Stimulated activated CD4-positive, alpha-beta T cell treated with anti-CD3 and anti-CD28 coated beads, Interleukin-12 subunit alpha, Interleukin-12 subunit beta, amount 100 ng/mL, for 4 hours (primary cell): Measurements from ENCODE around the gene CDH7.

ENCODE experiments used
- DNase-seq: peaks from one replicate; pipeline ENCODE4 v3.0.0-alpha.2; 2020

The CDH7 gene, protein sequence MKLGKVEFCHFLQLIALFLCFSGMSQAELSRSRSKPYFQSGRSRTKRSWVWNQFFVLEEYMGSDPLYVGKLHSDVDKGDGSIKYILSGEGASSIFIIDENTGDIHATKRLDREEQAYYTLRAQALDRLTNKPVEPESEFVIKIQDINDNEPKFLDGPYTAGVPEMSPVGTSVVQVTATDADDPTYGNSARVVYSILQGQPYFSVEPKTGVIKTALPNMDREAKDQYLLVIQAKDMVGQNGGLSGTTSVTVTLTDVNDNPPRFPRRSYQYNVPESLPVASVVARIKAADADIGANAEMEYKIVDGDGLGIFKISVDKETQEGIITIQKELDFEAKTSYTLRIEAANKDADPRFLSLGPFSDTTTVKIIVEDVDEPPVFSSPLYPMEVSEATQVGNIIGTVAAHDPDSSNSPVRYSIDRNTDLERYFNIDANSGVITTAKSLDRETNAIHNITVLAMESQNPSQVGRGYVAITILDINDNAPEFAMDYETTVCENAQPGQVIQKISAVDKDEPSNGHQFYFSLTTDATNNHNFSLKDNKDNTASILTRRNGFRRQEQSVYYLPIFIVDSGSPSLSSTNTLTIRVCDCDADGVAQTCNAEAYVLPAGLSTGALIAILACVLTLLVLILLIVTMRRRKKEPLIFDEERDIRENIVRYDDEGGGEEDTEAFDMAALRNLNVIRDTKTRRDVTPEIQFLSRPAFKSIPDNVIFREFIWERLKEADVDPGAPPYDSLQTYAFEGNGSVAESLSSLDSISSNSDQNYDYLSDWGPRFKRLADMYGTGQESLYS

GRCh38 chr18:65750389-65751154 lies at the start of gene CDH7:
TSS of gene CDH7 (plus strand) at chr18:65751012. CDS start at chr18:65762843, 11,831 bp downstream.
- no peak for DNase-seq

- no peak for DNase-seq
Observed at GRCh38 chr18:65704046-65704445, 46.8 kb upstream of the CDH7 start.

- no peak for DNase-seq
Observed at GRCh38 chr18:65706646-65707045, 44.2 kb upstream of the CDH7 start.

- no peak for DNase-seq
Observed at GRCh38 chr18:65711493-65711892, 39.3 kb upstream of the CDH7 start.

DNA sequence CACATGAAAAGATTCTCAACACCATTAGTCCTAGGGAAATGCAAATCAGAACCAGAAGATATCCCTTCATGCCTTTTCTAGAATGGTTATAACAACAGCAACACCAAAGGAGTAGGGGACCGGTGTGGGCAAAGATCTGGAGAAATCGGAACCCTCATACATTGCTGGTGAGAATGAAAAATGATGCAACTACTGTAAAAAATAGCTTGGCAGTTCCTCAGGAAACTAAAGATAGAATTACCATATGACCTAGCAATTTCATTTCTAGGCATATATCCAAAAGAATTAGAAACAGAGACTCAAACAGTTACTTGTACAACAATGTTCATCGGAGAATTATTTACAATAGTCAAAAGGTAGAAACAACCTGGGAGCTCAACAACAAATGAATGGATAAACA lies 29.2 kb upstream of the CDH7 start:
- no peak for DNase-seq

GRCh38 chr18:65725251-65726050 lies 25.4 kb upstream of the CDH7 start:
- DNase-seq = no peak

GRCh38 chr18:65735155-65735554 lies 15.7 kb upstream of the CDH7 start:
- DNase-seq = no peak

- DNase-seq = no peak
Observed at GRCh38 chr18:65737471-65737955, 13.3 kb upstream of the CDH7 start.

DNA sequence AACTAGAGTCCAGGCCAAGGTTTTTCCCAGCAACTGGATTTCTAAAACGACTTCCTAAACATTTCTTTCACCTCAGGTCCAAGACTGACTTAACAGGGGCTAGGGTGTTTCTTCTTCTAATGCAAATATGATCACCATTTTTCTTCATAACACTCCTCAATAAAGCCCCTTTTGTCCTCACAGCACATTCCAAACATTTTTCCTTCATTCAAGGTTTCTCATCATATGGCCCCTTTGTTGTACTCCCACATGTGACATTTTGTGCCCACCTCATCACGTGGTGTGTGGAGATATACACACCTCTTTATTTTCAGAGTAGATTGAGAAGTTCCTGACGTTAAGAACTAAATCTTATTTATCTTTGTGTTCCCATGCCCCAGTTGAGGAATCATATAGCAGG lies 3.9 kb upstream of the CDH7 start:
- no peak for DNase-seq

GRCh38 chr18:65748321-65748720 lies 2.5 kb upstream of the CDH7 start:
- no peak for DNase-seq

DNA sequence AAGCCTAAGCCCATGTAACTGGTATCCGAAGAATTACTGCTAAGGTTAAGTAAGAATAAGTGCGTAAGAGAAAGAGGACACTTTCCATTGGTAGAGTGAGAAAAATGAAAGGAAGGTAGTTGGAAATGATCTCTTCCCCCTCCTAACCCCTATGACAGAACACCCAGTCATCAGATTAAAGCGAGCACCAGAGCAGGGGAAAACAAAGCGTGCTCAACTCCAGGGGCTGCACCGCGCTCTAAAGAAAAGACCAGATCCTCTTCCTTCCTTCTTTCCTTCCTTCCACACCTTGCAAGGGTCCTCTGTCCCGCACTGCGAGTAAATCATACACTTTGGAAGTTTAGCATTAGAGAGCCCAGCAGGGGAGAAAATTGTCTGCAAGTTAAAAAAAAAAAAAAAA lies 971 bp upstream of the CDH7 start:
- no peak for DNase-seq

DNA sequence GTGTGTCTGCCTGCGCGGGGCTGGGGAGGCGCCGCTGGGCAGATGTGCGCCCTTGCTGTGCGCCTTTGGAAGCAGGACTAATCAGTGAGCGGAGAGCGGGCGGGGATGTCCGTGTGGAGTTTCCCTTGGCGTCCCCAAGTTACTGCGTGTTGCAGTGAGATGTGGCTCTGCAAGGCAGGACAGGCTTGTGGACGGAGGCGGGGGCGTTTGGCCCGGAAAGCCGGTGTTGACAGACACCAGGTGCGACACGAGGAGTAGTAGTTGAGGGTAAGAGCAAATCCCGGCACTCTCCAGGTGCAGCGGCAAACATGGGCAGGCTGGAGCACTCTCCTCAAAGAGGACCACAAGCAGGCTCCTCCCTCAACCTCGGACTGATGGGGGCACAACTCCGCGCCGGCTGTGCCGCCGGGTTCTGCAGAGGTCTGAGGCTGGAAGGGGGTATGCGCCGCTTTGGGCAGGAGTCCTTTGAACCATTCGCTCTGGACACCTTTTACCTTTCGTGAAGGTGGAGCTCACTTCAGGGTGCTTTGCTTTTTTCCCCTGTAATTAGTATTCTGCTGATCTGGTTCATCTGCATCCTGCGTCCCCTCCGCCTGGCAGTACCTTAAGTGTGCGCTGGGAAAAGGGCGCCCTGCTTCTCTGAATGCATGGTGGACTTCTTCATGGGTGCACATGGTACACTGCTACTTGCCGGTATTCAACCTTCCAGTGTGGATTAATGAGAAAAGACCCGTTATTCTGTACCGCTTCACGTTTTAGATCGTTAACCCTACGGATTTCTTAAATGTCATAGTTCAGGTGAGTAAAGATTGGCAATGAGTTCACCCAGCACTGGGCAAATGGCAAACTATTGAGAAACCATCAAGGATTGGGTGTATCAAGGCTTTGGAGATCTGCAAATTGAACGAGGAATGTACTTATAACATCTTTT lies 608 bp downstream of the CDH7 start:
- no peak for DNase-seq

DNA sequence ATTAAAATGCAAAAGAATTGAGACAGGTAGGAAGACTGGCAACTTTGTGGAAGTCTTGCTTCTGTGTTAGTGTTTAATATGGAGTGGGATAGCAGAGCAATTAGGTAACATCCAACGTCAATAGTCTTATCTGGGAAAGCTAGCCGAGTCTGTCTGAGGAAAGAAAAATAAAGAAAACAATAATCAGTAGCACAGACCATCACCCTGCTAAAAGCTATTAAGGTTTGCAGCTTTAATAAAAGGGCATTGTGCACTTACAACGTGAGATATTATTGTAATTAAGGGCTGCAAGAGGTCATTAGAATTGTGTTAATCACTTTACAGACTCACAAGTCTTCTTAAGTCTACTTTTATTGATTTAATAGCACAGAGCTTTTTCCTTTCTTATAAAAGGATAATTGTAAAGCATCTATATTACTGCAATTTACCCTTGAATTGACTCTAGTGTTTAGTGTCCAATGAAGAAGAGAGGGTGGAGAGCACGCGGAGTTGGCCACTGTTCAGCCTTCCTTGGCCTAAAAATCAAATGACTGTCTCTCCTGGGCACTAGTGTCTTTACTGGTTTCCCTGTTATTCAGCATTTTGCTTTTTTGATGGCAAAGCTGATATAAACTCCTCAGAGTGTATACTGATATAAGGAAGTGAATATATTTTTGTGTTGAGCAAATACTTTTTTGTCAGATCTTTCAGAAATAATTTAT lies 2.0 kb downstream of the CDH7 start:
- DNase-seq = no peak

DNA sequence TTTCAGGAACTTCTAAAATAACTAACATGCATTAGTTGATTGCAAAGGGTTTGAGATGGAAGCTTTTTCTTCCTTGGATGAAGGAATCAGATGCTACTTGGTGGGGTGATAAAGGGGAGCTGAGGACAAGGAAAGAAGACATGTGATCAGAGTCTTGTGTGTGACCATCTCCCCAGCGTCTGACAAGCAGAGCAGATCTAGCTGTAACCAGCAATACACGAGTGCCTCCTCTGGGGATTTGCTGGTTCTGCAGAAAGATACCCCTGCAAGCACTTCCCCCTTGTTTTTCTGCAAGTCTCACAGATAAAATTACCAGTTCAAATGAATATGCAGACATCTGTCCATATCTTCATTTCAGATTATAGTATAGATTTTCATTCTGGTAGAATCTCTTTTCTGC lies 2.7 kb downstream of the CDH7 start:
- no peak for DNase-seq

DNA sequence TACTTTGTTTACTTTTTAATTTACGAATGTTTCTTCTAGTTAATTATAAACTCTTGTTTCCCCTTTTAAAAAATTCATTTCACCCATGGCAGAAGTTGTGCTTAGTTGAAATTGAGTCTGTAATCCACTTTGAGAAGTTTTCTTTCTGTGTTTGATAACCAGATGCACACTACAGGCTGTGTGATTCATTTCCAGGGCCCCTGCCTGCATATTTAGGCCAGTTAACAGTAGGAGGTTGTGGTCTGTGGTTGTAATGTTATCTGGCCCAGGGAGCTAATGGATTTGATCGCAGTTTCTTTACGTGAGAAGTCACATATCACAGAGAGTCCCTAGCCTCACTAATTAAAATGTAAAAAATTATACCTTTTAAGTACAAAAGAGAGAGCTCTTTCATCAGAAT lies 3.3 kb downstream of the CDH7 start:
- no peak for DNase-seq

GRCh38 chr18:65755616-65756015 lies 4.8 kb downstream of the CDH7 start:
- no peak for DNase-seq

GRCh38 chr18:65760457-65760856 lies 9.6 kb downstream of the CDH7 start:
- DNase-seq = no peak

DNA sequence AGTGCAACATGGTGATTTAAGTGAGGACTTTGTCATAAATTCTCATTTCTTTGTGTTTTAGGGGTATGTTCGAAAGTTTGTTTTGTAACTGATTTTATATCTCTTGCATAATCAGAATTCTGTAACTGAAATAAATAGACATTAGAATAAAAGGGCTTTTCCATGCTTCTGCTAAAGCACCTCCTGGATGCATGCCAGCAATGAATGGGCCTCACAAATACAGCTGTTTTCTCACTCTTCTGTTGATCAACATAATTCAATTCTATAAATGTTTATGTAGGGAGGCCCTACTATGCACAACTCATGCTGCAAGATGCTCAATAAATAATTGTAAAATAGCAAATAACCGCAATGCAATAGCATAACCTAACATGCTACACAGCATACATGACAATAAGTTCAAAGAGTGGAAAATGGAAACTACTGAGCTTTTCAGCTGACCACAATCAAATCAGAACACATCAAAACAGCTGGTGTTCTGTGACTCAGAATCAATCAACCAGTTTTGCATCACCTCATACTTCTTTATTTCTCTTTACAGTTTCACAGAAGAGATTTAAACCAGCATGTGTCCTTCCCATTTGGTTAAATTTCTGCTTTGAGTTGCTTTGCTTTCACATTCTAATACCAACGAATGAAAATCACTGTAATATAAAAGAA lies 11.0 kb downstream of the CDH7 start:
- DNase-seq = no peak

GRCh38 chr18:65762556-65762955 lies 11.7 kb downstream of the CDH7 start:
- DNase-seq = no peak

DNA sequence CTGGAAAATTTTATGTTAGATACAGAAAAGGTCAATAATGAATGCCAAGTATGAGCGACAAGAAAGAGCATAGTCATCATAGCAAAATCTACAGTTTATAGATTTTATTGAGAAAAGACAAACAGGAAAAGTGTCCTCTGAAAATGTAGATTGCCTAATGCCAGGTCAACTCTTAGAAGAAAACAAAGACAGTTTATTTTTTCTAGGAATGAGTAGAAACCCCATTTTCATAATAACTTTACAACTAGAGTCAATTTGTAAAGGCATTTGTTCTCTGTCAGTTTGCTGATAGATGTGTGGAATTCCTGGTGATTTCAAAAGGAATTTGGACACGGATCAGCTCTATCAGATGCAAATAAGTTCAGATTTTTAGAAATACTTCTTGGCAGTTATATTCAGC lies 16.6 kb downstream of the CDH7 start:
- DNase-seq = no peak
